Activated T-cell treated with anti-CD3 and anti-CD28 coated beads, Interleukin-2, amount 50 U/mL, for 4 hours (primary cell): ENCODE data around the gene KPTN. TPM values are rescaled to one million over a fixed set of nuclear protein-coding genes. Genes with fewer than 3 reads are reported as not detected.

Experiments
- ATAC-seq, 2 donors: fragments of 200-7000 bp; cut with Tn5 transposase; one replicate each; pipeline ENCODE4 v1.10.0; 2021
- DNase-seq: peaks from one replicate; pipeline ENCODE4 v3.0.0-alpha.2; 2020
- H3K27me3 Mint-ChIP-seq: one replicate; pipeline ENCODE4 v1.8.0; 2021; ENCODE audit warnings: low read depth, mixed read lengths
- H3K36me3 Mint-ChIP-seq: one replicate; pipeline ENCODE4 v1.8.0; 2022; ENCODE audit warnings: mixed read lengths; ENCODE audit not compliant: insufficient read depth
- H3K4me1 Mint-ChIP-seq: one replicate; pipeline ENCODE4 v1.8.0; 2021; ENCODE audit warnings: low read depth, mixed read lengths
- H3K4me3 Mint-ChIP-seq: one replicate; pipeline ENCODE4 v1.8.0; 2021; ENCODE audit warnings: mild to moderate bottlenecking, moderate library complexity, mixed read lengths
- H3K9me3 Mint-ChIP-seq: one replicate; pipeline ENCODE4 v1.8.0; 2021; ENCODE audit warnings: mixed read lengths
- total RNA-seq, 3 donors: library from RNA; stranded (reverse); gene quantifications; one replicate each; pipeline ENCODE4 v1.2.1, GENCODE V29; 2021

Gene KPTN
- total RNA-seq, 3 donors from 2014 or later, result 12.3 to 17.4 (median 14.9) TPM

- peaks cover 53% of the 10 kb centered on the region for H3K27me3 Mint-ChIP-seq
Measured at GRCh38 chr19:47473336-47473735, 10.7 kb downstream of the KPTN start.

GRCh38 chr19:47471733-47472457 is 12.1 kb downstream of the KPTN start, which contains the start of gene SLC8A2:
Gene SLC8A2, minus strand, starts transcription at chr19:47471893. Its CDS starts 5,490 bp downstream, at chr19:47466403.
- Mint-ChIP-seq H3K9me3 (no peaks in the 10 kb centered on the region), H3K4me1 (peaks cover 14% of the 10 kb centered on the region), H3K36me3 (no peaks in the 10 kb centered on the region), H3K4me3 (peak within 1 kb of the TSS; percentile 52), H3K27me3 (peaks cover 59% of the 10 kb centered on the region)
- ATAC-seq (peak; percentile 54), DNase-seq (peak; percentile 45)

More at GRCh38 chr19:47473336-47473735, 10.7 kb downstream of the KPTN start:
- ATAC-seq (no peak), DNase-seq (no peak)
- no peak overlapping the region for H3K4me3 Mint-ChIP-seq
- H3K36me3 Mint-ChIP-seq, result no peaks in the 10 kb centered on the region
- H3K9me3 Mint-ChIP-seq, result no peaks in the 10 kb centered on the region
- H3K4me1 Mint-ChIP-seq, result peaks cover 14% of the 10 kb centered on the region

GRCh38 chr19:47471381-47471732 is 12.7 kb downstream of the KPTN start:
- H3K4me1 Mint-ChIP-seq, result peaks cover 14% of the 10 kb centered on the region
- H3K4me3 Mint-ChIP-seq, result peak overlapping the region; percentile 52

GRCh38 chr19:47470447-47471195 is 13.4 kb downstream of the KPTN start:
- H3K36me3 Mint-ChIP-seq, result no peaks in the 10 kb centered on the region
- H3K4me1 Mint-ChIP-seq, result peaks cover 14% of the 10 kb centered on the region
- no peak overlapping the region for H3K4me3 Mint-ChIP-seq
- H3K9me3 Mint-ChIP-seq, result no peaks in the 10 kb centered on the region
- ATAC-seq (no peak), DNase-seq (no peak)
- peaks cover 67% of the 10 kb centered on the region for H3K27me3 Mint-ChIP-seq

More at GRCh38 chr19:47471381-47471732, 12.7 kb downstream of the KPTN start:
- no peaks in the 10 kb centered on the region for H3K9me3 Mint-ChIP-seq
- H3K36me3 Mint-ChIP-seq, result no peaks in the 10 kb centered on the region
- H3K27me3 Mint-ChIP-seq, result peaks cover 63% of the 10 kb centered on the region
- DNase-seq, result no peak
- no peak for ATAC-seq

GRCh38 chr19:47469719-47470118 is 14.3 kb downstream of the KPTN start:
- no peak for ATAC-seq
- Mint-ChIP-seq H3K9me3 (no peaks in the 10 kb centered on the region), H3K4me3 (no peak overlapping the region), H3K4me1 (peaks cover 14% of the 10 kb centered on the region), H3K36me3 (no peaks in the 10 kb centered on the region), H3K27me3 (peaks cover 73% of the 10 kb centered on the region)
- DNase-seq, result no peak

- Mint-ChIP-seq H3K36me3 (no peaks in the 10 kb centered on the region), H3K4me3 (no peak overlapping the region), H3K4me1 (peaks cover 14% of the 10 kb centered on the region), H3K9me3 (no peaks in the 10 kb centered on the region), H3K27me3 (peaks cover 72% of the 10 kb centered on the region)
- ATAC-seq, result no peak
- no peak for DNase-seq
Measured at GRCh38 chr19:47469363-47469700, 14.7 kb downstream of the KPTN start.

- DNase-seq (no peak), ATAC-seq (no peak)
- Mint-ChIP-seq H3K36me3 (no peaks in the 10 kb centered on the region), H3K4me3 (no peak overlapping the region), H3K27me3 (peaks cover 66% of the 10 kb centered on the region), H3K9me3 (no peaks in the 10 kb centered on the region), H3K4me1 (peaks cover 14% of the 10 kb centered on the region)
Measured at GRCh38 chr19:47467914-47468313, 16.1 kb downstream of the KPTN start.

GRCh38 chr19:47465957-47466356 is 18.1 kb downstream of the KPTN start:
- DNase-seq (no peak), ATAC-seq (no peak)
- H3K4me3 Mint-ChIP-seq, result no peak overlapping the region
- no peaks in the 10 kb centered on the region for H3K36me3 Mint-ChIP-seq
- no peaks in the 10 kb centered on the region for H3K9me3 Mint-ChIP-seq
- peaks cover 8% of the 10 kb centered on the region for H3K4me1 Mint-ChIP-seq
- H3K27me3 Mint-ChIP-seq, result peaks cover 62% of the 10 kb centered on the region

- Mint-ChIP-seq H3K27me3 (peaks cover 54% of the 10 kb centered on the region), H3K36me3 (no peaks in the 10 kb centered on the region), H3K9me3 (no peaks in the 10 kb centered on the region), H3K4me3 (no peak overlapping the region), H3K4me1 (peaks cover 5% of the 10 kb centered on the region)
- DNase-seq, result no peak
- no peak for ATAC-seq
Measured at GRCh38 chr19:47464675-47465419, 19.2 kb downstream of the KPTN start.

GRCh38 chr19:47461876-47462275 is 22.1 kb downstream of the KPTN start:
- Mint-ChIP-seq H3K27me3 (peaks cover 33% of the 10 kb centered on the region), H3K36me3 (no peaks in the 10 kb centered on the region), H3K4me1 (peaks cover 2% of the 10 kb centered on the region), H3K4me3 (no peak overlapping the region), H3K9me3 (no peaks in the 10 kb centered on the region)
- no peak for DNase-seq
- no peak for ATAC-seq

GRCh38 chr19:47459477-47459876 is 24.5 kb downstream of the KPTN start:
- H3K4me1 Mint-ChIP-seq, result peaks cover 2% of the 10 kb centered on the region
- ATAC-seq (no peak), DNase-seq (no peak)
- H3K27me3 Mint-ChIP-seq, result peaks cover 35% of the 10 kb centered on the region
- peaks cover 10% of the 10 kb centered on the region for H3K9me3 Mint-ChIP-seq
- no peak overlapping the region for H3K4me3 Mint-ChIP-seq
- no peaks in the 10 kb centered on the region for H3K36me3 Mint-ChIP-seq

- Mint-ChIP-seq H3K36me3 (no peaks in the 10 kb centered on the region), H3K9me3 (peaks cover 10% of the 10 kb centered on the region), H3K4me3 (no peak overlapping the region), H3K4me1 (peaks cover 2% of the 10 kb centered on the region), H3K27me3 (peaks cover 39% of the 10 kb centered on the region)
- ATAC-seq (no peak), DNase-seq (no peak)
Measured at GRCh38 chr19:47458672-47459071, 25.3 kb downstream of the KPTN start.

- ATAC-seq, result peak in 1 of 2 donors; percentile 18
- Mint-ChIP-seq H3K9me3 (peaks cover 10% of the 10 kb centered on the region), H3K36me3 (no peaks in the 10 kb centered on the region), H3K4me1 (peaks cover 2% of the 10 kb centered on the region), H3K27me3 (peaks cover 34% of the 10 kb centered on the region), H3K4me3 (no peak overlapping the region)
- no peak for DNase-seq
Measured at GRCh38 chr19:47456721-47457474, 27.1 kb downstream of the KPTN start.

- DNase-seq (no peak), ATAC-seq (no peak)
- Mint-ChIP-seq H3K9me3 (peaks cover 3% of the 10 kb centered on the region), H3K27me3 (peaks cover 44% of the 10 kb centered on the region), H3K4me1 (peaks cover 22% of the 10 kb centered on the region), H3K36me3 (no peaks in the 10 kb centered on the region), H3K4me3 (no peak overlapping the region)
Measured at GRCh38 chr19:47450478-47450877, 33.5 kb downstream of the KPTN start.
